B cell (primary cell): ENCODE data around the gene PPTC7. TPM values are rescaled to one million over a fixed set of nuclear protein-coding genes. Genes with fewer than 3 reads are reported as not detected.

ENCODE experiments used
- ATAC-seq: fragments of 200-7000 bp; cut with Tn5 transposase; one replicate; pipeline ENCODE4 v1.10.0; 2021; ENCODE audit warnings: low read depth, mild to moderate bottlenecking, moderate number of reproducible peaks, moderate library complexity
- CTCF ChIA-PET: fragments of 350-600 bp; sonication (Branson Sonifier 250); formaldehyde crosslinking; loops from one replicate; lab custom pipeline; 2021; ENCODE audit warnings: antibody characterized with exemption, inconsistent platforms; lab: Charles Lee
- POLR2A ChIA-PET: fragments of 350-600 bp; sonication (Branson Sonifier 250); formaldehyde crosslinking; loops from one replicate; lab custom pipeline; 2021; ENCODE audit warnings: antibody characterized with exemption; lab: Charles Lee
- DNase-seq: peaks from one replicate; pipeline ENCODE4 v3.0.0; 2013
- H2AFZ ChIP-seq: 2 replicates; pipeline ENCODE4 v1.6.1; 2012; ENCODE audit warnings: mild to moderate bottlenecking, low read depth, low read length; ENCODE audit not compliant: insufficient read depth, poor library complexity, severe bottlenecking
- H3K27ac ChIP-seq, 2 donors: 1 replicate in 1 of 2; 2 replicates in 1 of 2; pipeline ENCODE4 v1.5.1; 2012 to 2013; ENCODE audit warnings: low read length in 2 of 2, mild to moderate bottlenecking in 2 of 2, moderate library complexity in 1 of 2
- H3K27me3 ChIP-seq, 4 experiments: fragments of 200-600 bp in 1 of 4; sonication (generic) in 1 of 4; replicated peaks in 1 of 4; 1 replicate in 2 of 4; 2 replicates in 2 of 4; pipeline versions ENCODE4 v1.6.1 to v1.7.0; 2013 to 2016; ENCODE audit warnings: low read length in 3 of 4, mild to moderate bottlenecking in 2 of 4, mixed read lengths in 1 of 4, moderate library complexity in 1 of 4; ENCODE audit not compliant: insufficient read depth in 4 of 4, control insufficient read depth in 3 of 4; ENCODE audit errors: control extremely low read depth in 1 of 4
- H3K36me3 ChIP-seq, 2 experiments: replicated peaks in 1 of 2; 1 replicate in 1 of 2; 2 replicates in 1 of 2; pipeline versions ENCODE4 v1.6.1 to v1.7.1; 2013; ENCODE audit warnings: low read length in 1 of 2; ENCODE audit not compliant: insufficient read depth in 2 of 2, control insufficient read depth in 1 of 2; ENCODE audit errors: control extremely low read depth in 1 of 2, extremely low read depth in 1 of 2
- H3K4me1 ChIP-seq, 2 donors: fragments of 200-600 bp in 1 of 2; sonication (generic) in 1 of 2; 1 replicate in 1 of 2; 2 replicates in 1 of 2; pipeline versions ENCODE4 v1.5.1 to v1.6.1; 2013 to 2017; ENCODE audit warnings: low read length in 2 of 2; ENCODE audit not compliant: control insufficient read depth in 2 of 2, insufficient read depth in 2 of 2
- H3K4me2 ChIP-seq: replicated peaks from 2 replicates; pipeline ENCODE3; 2012; ENCODE audit warnings: mild to moderate bottlenecking, low read depth, low read length; ENCODE audit not compliant: poor library complexity, severe bottlenecking
- H3K4me3 ChIP-seq, 5 experiments: fragments of 200-600 bp in 1 of 5; sonication (generic) in 1 of 5; 1 replicate in 3 of 5; 2 replicates in 2 of 5; pipeline versions ENCODE4 v1.5.1 to v1.7.0; 2011 to 2016; ENCODE audit warnings: low read length in 4 of 5, mild to moderate bottlenecking in 4 of 5, low read depth in 2 of 5, control low read depth in 1 of 5, moderate library complexity in 1 of 5; ENCODE audit not compliant: insufficient read depth in 1 of 5; ENCODE audit errors: control extremely low read depth in 1 of 5, extremely low read depth in 1 of 5
- H3K79me2 ChIP-seq: fragments of 200-600 bp; sonication (generic); one replicate; pipeline ENCODE4 v1.6.0; 2016; ENCODE audit warnings: low read length; ENCODE audit not compliant: control insufficient read depth, insufficient read depth
- H3K9ac ChIP-seq: fragments of 200-600 bp; sonication (generic); 2 replicates; pipeline ENCODE4 v1.6.1; 2017; ENCODE audit warnings: mild to moderate bottlenecking, low read length, moderate library complexity
- H3K9me3 ChIP-seq, 3 donors: one replicate each; pipeline versions ENCODE4 v1.6.1 to v1.7.1; 2013; ENCODE audit warnings: low read length in 2 of 3; ENCODE audit not compliant: control insufficient read depth in 2 of 3, insufficient read depth in 1 of 3; ENCODE audit errors: control extremely low read depth in 1 of 3
- H4K20me1 ChIP-seq: 2 replicates; pipeline ENCODE4 v1.6.0; 2012; ENCODE audit warnings: mild to moderate bottlenecking, low read length; ENCODE audit not compliant: insufficient read depth, control insufficient read depth, poor library complexity, severe bottlenecking
- H3K27ac Mint-ChIP-seq: one replicate; pipeline ENCODE4 v1.8.0; 2021; ENCODE audit warnings: mixed read lengths
- H3K27me3 Mint-ChIP-seq: one replicate; pipeline ENCODE4 v1.8.0; 2021; ENCODE audit warnings: mixed read lengths
- H3K4me1 Mint-ChIP-seq: one replicate; pipeline ENCODE4 v1.8.0; 2021; ENCODE audit warnings: mixed read lengths
- H3K4me3 Mint-ChIP-seq: one replicate; pipeline ENCODE4 v1.8.0; 2021; ENCODE audit warnings: mixed read lengths
- H3K9me3 Mint-ChIP-seq: one replicate; pipeline ENCODE4 v1.8.0; 2022; ENCODE audit warnings: mixed read lengths; ENCODE audit not compliant: insufficient read depth
- EZH2 ChIP-seq: IDR thresholded peaks from 2 replicates; pipeline ENCODE4 v1.6.1; 2012; ENCODE audit warnings: borderline replicate concordance, low read depth, mild to moderate bottlenecking, moderate library complexity, low read length; ENCODE audit not compliant: insufficient read depth, poor library complexity, severe bottlenecking
- WGBS: methylation state at CpG from one replicate; pipeline ENCODE4 v1.1.5; 2013; ENCODE audit warnings: missing lambda C conversion rate; ENCODE audit not compliant: insufficient coverage; 5-methylcytosine and 5-hydroxymethylcytosine counted together
- intact Hi-C: fragments of 100-400 bp; cut with micrococcal nuclease; formaldehyde crosslinking; loops from one replicate; pipeline ENCODE4 v1.10.0; 2022
- polyA plus RNA-seq: library from polyadenylated mRNA; depleted of rRNA; stranded (reverse); fragments of >200 nt; gene quantifications from 2 replicates; pipeline ENCODE4 v1.2.3, GENCODE V29; 2012
- total RNA-seq, 2 donors: library from RNA; stranded (reverse); fragments of 120-200 nt in 1 of 2; gene quantifications; 1 replicate in 1 of 2; 2 replicates in 1 of 2; pipeline versions ENCODE4 v1.2.3 to v1.2.4, GENCODE V29; 2013 to 2022
- TF ChIP-seq, protein P1 (sequence below): fragments of 200-600 bp; IDR thresholded peaks from one replicate; pipeline ENCODE4 v1.8.0; 2022; ENCODE audit warnings: antibody characterized with exemption, mild to moderate bottlenecking

PPTC7 gene
- total and polyA plus RNA-seq, 2 donors (not counting 1 experiment from before 2014, with no cell fraction given), result 20.7 to 44.9 TPM

DNA sequence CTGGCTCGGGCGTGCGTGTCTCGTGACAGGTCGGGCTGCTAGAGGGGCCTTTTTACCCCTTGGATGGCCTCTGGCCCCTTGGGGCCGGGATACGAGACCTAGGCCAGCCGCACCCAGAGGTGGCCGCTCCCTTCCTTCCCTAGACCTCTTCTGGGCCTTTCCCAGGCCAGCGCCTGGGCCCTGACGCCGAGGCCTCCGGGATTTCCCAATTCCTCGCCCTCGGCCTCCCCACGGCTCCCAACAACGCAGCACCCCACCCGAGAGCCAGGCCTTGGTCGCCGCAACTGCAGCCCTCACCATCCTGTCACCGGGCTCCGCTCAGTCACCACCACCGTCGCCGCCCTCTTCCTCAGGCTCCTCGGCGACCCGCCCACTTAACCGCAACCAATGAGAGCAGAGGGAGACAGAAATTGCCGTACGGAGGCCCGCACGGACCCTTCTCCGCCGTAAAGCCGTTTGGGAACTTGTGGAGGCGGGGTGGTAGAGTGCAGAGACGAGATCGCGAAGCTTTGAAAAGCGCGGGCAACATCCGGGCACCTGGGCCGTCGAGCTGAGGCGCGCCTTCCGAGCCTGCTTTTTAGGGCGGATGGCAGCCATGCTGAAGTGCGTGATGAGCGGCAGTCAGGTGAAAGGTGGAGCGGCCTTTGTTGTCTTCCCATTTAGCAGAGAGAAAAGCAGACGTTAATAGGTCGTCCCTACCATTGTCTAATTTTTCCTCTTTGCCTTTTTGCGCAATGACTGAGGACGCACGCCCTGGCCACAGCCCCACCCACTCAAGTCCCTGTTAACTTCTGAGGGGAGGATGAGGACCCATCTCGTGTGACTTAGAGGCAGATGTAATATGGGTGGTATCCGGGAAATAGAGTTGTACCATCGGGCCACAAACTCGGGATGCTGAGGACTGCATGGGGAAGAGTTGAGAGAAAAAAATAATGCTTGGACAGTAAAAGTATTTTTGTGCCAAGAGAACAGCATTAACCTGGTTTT lies 81.1 kb downstream of the PPTC7 start, which contains the start of the genes RAD9B and VPS29:
RAD9B (plus strand) TSS at position 580 of the 987 bp plus-strand sequence; CDS start at position 587, 7 bp downstream.
VPS29 (minus strand) TSS at position 360 of the 987 bp plus-strand sequence; CDS start at position 300, 60 bp downstream.
- Histone ChIP-seq H3K36me3 (no peaks in the 10 kb centered on the region), H4K20me1 (no peaks in the 10 kb centered on the region), H3K79me2 (peaks cover 53% of the 10 kb centered on the region), H3K9ac (peak within 1 kb of the TSS; percentile 82), H3K4me3 (peak within 1 kb of the TSS; percentile 90 to 99 (median 95)), H3K4me1 (peaks cover 19 to 20% of the 10 kb centered on the region in 2 donors), H3K4me2 (peak within 1 kb of the TSS; percentile 80), H2AFZ (peak within 1 kb of the TSS; percentile 100), H3K9me3 (no peaks in the 10 kb centered on the region), H3K27ac (peak within 1 kb of the TSS; percentile 85 to 90), H3K27me3 (no peaks in the 10 kb centered on the region)
- WGBS, result 6% methylated on average over 55 of the region's 61 CpGs
- ChIA-PET CTCF (interaction anchor here (0.6 to 4.3 kb wide), 7 partner anchors 11 to 100 kb away, joined by 3 to 25 read pairs (median 9); partner anchors contain the start of genes ARPC3, FAM216A and GPN3), POLR2A (interaction anchor here (0.9 to 1.7 kb wide), 4 partner anchors 33 to 188 kb away, joined by 4 to 13 read pairs (median 7); partner anchors contain the start of genes ARPC3, FAM216A and GPN3)
- ATAC-seq (peak; percentile 94), DNase-seq (peak; percentile 99)
- H3K4me3 Mint-ChIP-seq, result peak within 1 kb of the TSS; percentile 93
- H3K4me1 Mint-ChIP-seq, result peaks cover 29% of the 10 kb centered on the region
- intact Hi-C loops, result loop anchor here (1.0 to 5.0 kb wide), 5 partner anchors 34 to 220 kb away; partner anchors contain the start of genes ARPC3, ATP2A2, FAM216A and GPN3
- TF ChIP-seq EZH2, result no peak
- TF ChIP-seq, protein P1, sequence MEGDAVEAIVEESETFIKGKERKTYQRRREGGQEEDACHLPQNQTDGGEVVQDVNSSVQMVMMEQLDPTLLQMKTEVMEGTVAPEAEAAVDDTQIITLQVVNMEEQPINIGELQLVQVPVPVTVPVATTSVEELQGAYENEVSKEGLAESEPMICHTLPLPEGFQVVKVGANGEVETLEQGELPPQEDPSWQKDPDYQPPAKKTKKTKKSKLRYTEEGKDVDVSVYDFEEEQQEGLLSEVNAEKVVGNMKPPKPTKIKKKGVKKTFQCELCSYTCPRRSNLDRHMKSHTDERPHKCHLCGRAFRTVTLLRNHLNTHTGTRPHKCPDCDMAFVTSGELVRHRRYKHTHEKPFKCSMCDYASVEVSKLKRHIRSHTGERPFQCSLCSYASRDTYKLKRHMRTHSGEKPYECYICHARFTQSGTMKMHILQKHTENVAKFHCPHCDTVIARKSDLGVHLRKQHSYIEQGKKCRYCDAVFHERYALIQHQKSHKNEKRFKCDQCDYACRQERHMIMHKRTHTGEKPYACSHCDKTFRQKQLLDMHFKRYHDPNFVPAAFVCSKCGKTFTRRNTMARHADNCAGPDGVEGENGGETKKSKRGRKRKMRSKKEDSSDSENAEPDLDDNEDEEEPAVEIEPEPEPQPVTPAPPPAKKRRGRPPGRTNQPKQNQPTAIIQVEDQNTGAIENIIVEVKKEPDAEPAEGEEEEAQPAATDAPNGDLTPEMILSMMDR, result no peak
- H3K27ac Mint-ChIP-seq, result peak within 1 kb of the TSS; percentile 96
- no peaks in the 10 kb centered on the region for H3K27me3 Mint-ChIP-seq
- H3K9me3 Mint-ChIP-seq, result no peaks in the 10 kb centered on the region
